ENCODE measurements around the gene VGLL4.

GRCh38 chr3:11692532-11692813 is 48.8 kb upstream of the VGLL4 start:
- TF ChIP-seq CTCF (IDR thresholded peaks at IDR 0.05) (no peak), FOXJ3 (CRISPR knock-in tag; IDR thresholded peaks at IDR 0.05; ENCODE audit: borderline replicate concordance) (no peak), IRF1 (CRISPR knock-in tag; IDR thresholded peaks at IDR 0.05) (no peak), PRDM15 (CRISPR knock-in tag; IDR thresholded peaks at IDR 0.05) (no peak), HMGA2 (CRISPR knock-in tag; IDR thresholded peaks at IDR 0.05) (no peak)

All from WTC11 (cell line).